Superior temporal gyrus (tissue), 1 donor: ENCODE results near the gene CLEC17A.
"Not testable (repeated sequence)": the region's sequence is repeated elsewhere in the genome, so short reads cannot be mapped to it uniquely, and the experiment has no call there.

Source experiments
- DNase-seq: peaks from one replicate; pipeline ENCODE4 v3.0.0-alpha.2; 2016; ENCODE audit errors: extremely low spot score

Gene CLEC17A

GRCh38 chr19:14580623-14581237, 2.2 kb upstream of the CLEC17A start:
- DNase-seq, result no peak

- not testable (repeated sequence) for DNase-seq
Observed at GRCh38 chr19:14584372-14584771, 1.5 kb downstream of the CLEC17A start.

DNA sequence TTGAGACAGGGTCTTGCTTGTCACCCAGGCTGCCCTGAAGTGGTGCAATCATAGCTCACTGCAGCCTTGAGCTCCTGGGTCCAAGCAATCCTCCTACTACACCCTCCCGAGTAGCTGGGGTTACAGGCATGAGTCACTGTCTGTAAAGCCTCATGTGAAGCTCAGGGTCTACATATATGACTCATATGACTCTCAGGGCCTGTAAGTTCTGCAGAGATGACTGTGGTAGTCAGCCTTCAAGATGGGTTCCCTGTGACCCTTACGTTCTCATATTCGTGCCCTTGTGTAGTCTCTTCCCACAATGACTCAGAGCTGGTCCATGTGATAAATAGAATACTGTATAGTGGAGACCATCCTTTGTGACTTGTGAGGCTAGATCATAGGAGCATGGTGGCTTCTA, 2.3 kb downstream of the CLEC17A start:
- not testable (repeated sequence) for DNase-seq

- not testable (repeated sequence) for DNase-seq
Observed at GRCh38 chr19:14589433-14589832, 6.5 kb downstream of the CLEC17A start.

- no peak for DNase-seq
Observed at GRCh38 chr19:14595558-14595957, 12.7 kb downstream of the CLEC17A start.

DNA sequence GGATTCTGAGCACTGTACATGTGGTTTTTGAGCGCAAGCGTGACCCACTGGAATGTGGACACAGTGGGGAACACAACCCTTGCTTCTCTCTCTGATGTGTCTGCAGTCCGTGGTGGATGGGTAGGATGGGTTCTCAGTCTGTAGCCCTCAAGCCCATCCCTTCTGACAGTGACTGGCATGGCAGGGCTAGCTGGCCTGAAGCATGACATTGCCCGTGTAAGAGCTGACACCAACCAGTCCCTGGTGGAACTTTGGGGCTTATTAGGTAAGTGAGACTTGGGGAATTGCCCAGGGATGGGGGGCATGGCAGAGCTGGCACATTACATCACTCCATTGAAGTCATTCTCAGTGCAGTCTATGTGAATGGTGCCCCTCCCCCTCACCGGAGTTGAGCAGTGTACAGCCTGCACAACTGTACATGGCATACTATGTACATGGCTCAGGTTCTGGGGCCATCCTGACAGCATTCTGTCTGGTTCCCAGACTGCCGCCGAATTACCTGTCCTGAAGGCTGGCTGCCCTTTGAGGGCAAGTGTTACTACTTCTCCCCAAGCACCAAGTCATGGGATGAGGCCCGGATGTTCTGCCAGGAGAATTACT, 16.8 kb downstream of the CLEC17A start:
- no peak for DNase-seq

GRCh38 chr19:14603990-14604387, 21.1 kb downstream of the CLEC17A start:
- DNase-seq, result no peak

GRCh38 chr19:14606627-14607026, 23.7 kb downstream of the CLEC17A start:
- no peak for DNase-seq

DNA sequence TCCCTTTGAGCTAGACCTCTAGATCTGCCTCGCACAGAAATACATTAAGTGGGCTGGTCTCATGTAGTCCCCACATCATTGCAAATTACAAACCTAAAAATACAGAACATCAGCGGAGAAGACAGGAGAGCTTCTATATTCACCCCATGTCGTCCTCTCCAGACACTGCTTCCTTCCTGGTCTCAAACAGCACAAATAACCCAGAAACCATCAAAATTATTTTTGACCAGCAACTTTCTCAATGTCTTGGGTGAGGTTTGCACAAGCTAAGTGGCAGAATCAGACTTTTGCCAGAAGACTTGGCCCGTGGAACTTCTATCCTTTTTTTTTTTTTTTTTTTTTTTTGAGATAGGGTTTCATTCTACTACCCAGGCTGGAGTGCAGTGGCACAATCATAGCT, 28.2 kb downstream of the CLEC17A start:
- DNase-seq, result no peak

GRCh38 chr19:14612242-14612641, 29.4 kb downstream of the CLEC17A start:
- DNase-seq, result not testable (repeated sequence)

GRCh38 chr19:14612657-14613056, 29.8 kb downstream of the CLEC17A start:
- no peak for DNase-seq

GRCh38 chr19:14613399-14614098, 30.7 kb downstream of the CLEC17A start:
- not testable (repeated sequence) for DNase-seq

DNA sequence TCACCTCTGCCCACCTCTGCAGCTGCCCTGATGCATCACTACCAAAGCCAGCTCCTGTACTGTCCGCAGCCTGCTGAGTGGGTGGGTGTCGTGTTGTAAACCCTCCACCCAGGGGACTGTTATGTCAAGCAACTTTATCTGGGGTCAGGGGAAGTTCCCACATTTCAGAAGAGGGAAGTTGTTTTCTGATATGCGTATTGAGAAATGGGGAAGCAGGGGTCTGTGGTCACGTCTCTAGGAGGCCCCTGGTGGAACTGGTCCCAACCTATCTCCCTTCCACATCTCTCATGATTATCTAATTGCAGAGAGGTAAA, 31.2 kb downstream of the CLEC17A start:
- DNase-seq, result no peak

GRCh38 chr19:14615623-14616022, 32.7 kb downstream of the CLEC17A start:
- DNase-seq, result no peak

- no peak for DNase-seq
Observed at GRCh38 chr19:14616407-14616806, 33.5 kb downstream of the CLEC17A start.

- DNase-seq, result no peak
Observed at GRCh38 chr19:14619404-14619803, 36.5 kb downstream of the CLEC17A start.

GRCh38 chr19:14624491-14624890, 41.6 kb downstream of the CLEC17A start:
- not testable (repeated sequence) for DNase-seq

DNA sequence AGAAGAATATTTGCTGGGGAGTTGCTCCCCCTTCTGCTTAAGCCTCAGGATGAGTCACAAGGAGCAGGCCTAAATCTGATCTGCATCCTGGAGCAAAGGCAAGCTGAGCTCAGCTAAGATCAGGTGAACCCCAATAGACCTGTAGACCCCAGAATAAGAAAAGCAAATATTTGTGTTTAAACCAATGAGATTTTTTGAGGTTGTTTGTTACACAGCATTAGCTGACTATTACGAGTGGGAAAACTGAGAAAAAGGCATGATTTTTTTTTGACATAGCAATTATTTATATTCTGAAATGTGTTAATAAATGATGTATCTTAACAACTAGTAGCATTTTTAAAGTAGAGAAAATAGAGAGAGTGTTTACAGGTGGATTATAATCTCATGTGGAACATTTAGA, 46.7 kb downstream of the CLEC17A start:
- DNase-seq, result no peak

DNA sequence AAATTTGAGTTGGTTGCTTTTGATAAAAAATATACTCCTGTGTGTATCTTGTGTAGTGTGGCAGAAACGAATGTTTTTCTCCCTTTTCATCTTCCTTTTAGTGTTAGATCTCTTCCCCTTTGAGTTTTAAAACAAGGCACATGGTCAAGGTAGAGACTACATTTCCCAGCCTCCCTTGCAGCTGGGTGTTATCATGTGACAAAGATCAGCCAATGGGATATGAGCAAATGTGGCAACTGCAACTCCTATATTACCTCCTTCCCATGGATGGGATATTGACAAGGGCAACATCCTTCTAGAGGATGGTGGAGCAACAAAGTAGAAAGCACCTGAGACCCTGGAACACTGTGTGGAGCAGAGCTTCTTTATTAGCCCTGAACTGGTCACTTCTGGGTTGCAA, 49.4 kb downstream of the CLEC17A start:
- no peak for DNase-seq

- DNase-seq, result no peak
Observed at GRCh38 chr19:14639536-14640277, 56.8 kb downstream of the CLEC17A start.

GRCh38 chr19:14648506-14648905, 65.6 kb downstream of the CLEC17A start:
- no peak for DNase-seq

DNA sequence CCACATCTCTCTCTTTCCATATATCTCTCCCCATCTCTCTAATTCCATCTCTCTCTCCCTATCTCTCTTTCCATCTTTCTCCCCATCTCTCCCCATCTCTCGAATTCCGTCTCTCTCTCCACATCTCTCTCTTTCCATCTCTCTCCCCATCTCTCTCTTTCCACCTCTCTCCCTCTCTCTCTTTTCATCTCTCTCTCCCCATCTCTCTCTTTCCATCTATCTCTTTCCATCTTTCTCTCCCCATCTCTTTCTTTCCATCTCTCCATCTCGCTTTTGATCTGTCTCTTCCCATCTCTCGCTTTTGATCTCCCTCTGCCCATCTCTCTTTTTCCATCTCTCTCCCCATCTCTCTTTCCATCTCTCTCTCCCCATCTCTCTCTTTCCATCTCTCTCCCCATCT, 66.1 kb downstream of the CLEC17A start:
- DNase-seq, result no peak

DNA sequence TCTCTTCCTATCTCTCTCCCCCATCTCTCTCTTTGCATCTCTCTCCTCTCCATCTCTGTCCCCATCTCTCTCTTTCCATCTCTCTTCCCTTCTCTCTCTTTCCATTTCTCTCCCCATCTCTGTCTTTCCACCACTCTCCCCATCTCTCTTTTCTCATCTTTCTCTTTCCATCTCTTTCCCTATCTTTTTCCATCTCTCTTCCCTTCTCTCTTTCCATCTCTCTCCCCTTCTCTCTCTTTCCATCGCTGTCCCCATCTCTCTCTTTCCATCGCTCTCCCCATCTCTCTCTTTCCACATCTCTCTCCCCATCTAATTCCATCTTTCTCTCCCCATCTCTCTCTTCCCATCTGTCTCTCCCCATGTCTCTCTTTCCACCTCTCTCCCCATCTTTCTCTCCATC, 67.3 kb downstream of the CLEC17A start:
- DNase-seq, result no peak
